Caco-2 (cell line): ENCODE data around the gene STK33. TPM values are rescaled to one million over a fixed set of nuclear protein-coding genes. Genes with fewer than 3 reads are reported as not detected.

Experiments
- BruUV-seq: library from RNA; stranded (reverse); fragments of 400-500 nt; replicated peaks from 2 replicates; lab custom pipeline; 2021; lab: Mats Ljungman, UMichigan
- CTCF ChIA-PET: fragments of 300-600 bp; sonication (Branson Sonifier 250); formaldehyde crosslinking; loops from one replicate; lab custom pipeline; 2022; ENCODE audit warnings: antibody characterized with exemption; lab: Charles Lee
- POLR2A ChIA-PET: fragments of 300-600 bp; sonication (Branson Sonifier 250); formaldehyde crosslinking; loops from one replicate; lab custom pipeline; 2022; ENCODE audit warnings: antibody characterized with exemption; lab: Charles Lee
- DNase-seq, 2 experiments: peaks; one replicate each; pipeline versions ENCODE4 v3.0.0 to v3.0.0-alpha.2; 2020 to 2022
- H3K27me3 ChIP-seq: replicated peaks from 2 replicates; pipeline ENCODE4 v1.6.0; 2011; ENCODE audit warnings: low read length; ENCODE audit not compliant: control insufficient read depth, insufficient read depth
- H3K36me3 ChIP-seq: 2 replicates; pipeline ENCODE4 v1.5.1; 2011; ENCODE audit warnings: low read length; ENCODE audit not compliant: control insufficient read depth, insufficient read depth
- H3K4me1 ChIP-seq: fragments of 250-450 bp; sonication (Bioruptor Pico); 2 replicates; pipeline ENCODE4 v1.5.1; 2020; ENCODE audit warnings: mild to moderate bottlenecking
- H3K4me3 ChIP-seq: 2 replicates; pipeline ENCODE4 v1.5.1; 2011; ENCODE audit warnings: low read depth, mild to moderate bottlenecking, control low read depth, low read length
- H3K9me3 ChIP-seq: fragments of 250-450 bp; sonication (Bioruptor Pico); 2 replicates; pipeline ENCODE4 v1.5.1; 2020; ENCODE audit warnings: mild to moderate bottlenecking, moderate library complexity
- H3K27ac Mint-ChIP-seq: one replicate; pipeline ENCODE4 v1.8.0; 2022; ENCODE audit warnings: mixed read lengths; ENCODE audit not compliant: unreplicated experiment
- H3K27me3 Mint-ChIP-seq: one replicate; pipeline ENCODE4 v1.8.0; 2022; ENCODE audit warnings: mixed read lengths; ENCODE audit not compliant: insufficient read depth, unreplicated experiment
- H3K36me3 Mint-ChIP-seq: one replicate; pipeline ENCODE4 v1.8.0; 2022; ENCODE audit warnings: mild to moderate bottlenecking, mixed read lengths; ENCODE audit not compliant: insufficient read depth, unreplicated experiment
- H3K4me1 Mint-ChIP-seq: one replicate; pipeline ENCODE4 v1.8.0; 2022; ENCODE audit warnings: low read depth, mixed read lengths; ENCODE audit not compliant: unreplicated experiment
- H3K4me3 Mint-ChIP-seq: one replicate; pipeline ENCODE4 v1.8.0; 2022; ENCODE audit warnings: mild to moderate bottlenecking, moderate library complexity, mixed read lengths; ENCODE audit not compliant: unreplicated experiment
- H3K9me3 Mint-ChIP-seq: one replicate; pipeline ENCODE4 v1.8.0; 2022; ENCODE audit warnings: mixed read lengths; ENCODE audit not compliant: unreplicated experiment
- intact Hi-C: fragments of 100-400 bp; cut with micrococcal nuclease; formaldehyde crosslinking; loops from one replicate; pipeline ENCODE4 v1.10.0; 2022; ENCODE audit not compliant: unreplicated experiment
- total RNA-seq: library from RNA; stranded (reverse); gene quantifications from 2 replicates; pipeline ENCODE4 v1.2.3, GENCODE V29; 2022
- TF ChIP-seq, protein P1 (sequence below), 2 experiments: fragments of 200-600 bp in 1 of 2; IDR thresholded peaks; 1 replicate in 1 of 2; 2 replicates in 1 of 2; pipeline versions ENCODE4 v1.5.1 to v1.8.0; 2011 to 2022; ENCODE audit warnings: antibody characterized with exemption in 1 of 2, control low read depth in 1 of 2, inconsistent platforms in 1 of 2, low read depth in 1 of 2, low read length in 1 of 2, mild to moderate bottlenecking in 1 of 2, moderate library complexity in 1 of 2; ENCODE audit not compliant: insufficient read depth in 1 of 2, severe bottlenecking in 1 of 2, unreplicated experiment in 1 of 2

Gene STK33
- total RNA-seq, 1 experiment from 2014 or later = 0.98 TPM

DNA sequence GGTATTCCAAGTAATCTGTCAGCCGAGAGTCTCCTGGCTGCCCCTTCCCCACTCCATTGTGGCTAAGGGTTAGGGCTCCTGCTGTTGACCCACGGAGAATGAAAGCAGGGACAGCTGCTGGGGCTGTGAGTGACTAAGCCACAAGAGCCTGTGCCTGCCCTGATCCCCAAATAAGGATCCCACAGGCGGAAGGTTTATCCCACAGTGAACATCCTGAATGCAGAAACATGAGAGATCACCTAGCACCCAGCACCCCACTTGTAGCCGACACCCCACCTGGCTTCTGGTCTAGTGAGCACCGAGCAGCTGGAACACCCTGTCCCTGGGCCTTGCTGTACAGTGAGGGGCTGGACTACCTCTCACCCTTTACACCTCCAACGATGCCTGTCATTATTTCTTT lies 212.7 kb downstream of the STK33 start:
- H3K4me1 ChIP-seq = peaks cover 4% of the 10 kb centered on the region; the same call in 1 of the 2 replicates
- BruUV-seq = no TSS peak
- Mint-ChIP-seq H3K9me3 (peaks cover 12% of the 10 kb centered on the region), H3K4me3 (no peak overlapping the region), H3K4me1 (peaks cover 10% of the 10 kb centered on the region), H3K27me3 (peaks cover 10% of the 10 kb centered on the region), H3K27ac (no peak overlapping the region), H3K36me3 (no peaks in the 10 kb centered on the region)
- TF ChIP-seq, protein P1, sequence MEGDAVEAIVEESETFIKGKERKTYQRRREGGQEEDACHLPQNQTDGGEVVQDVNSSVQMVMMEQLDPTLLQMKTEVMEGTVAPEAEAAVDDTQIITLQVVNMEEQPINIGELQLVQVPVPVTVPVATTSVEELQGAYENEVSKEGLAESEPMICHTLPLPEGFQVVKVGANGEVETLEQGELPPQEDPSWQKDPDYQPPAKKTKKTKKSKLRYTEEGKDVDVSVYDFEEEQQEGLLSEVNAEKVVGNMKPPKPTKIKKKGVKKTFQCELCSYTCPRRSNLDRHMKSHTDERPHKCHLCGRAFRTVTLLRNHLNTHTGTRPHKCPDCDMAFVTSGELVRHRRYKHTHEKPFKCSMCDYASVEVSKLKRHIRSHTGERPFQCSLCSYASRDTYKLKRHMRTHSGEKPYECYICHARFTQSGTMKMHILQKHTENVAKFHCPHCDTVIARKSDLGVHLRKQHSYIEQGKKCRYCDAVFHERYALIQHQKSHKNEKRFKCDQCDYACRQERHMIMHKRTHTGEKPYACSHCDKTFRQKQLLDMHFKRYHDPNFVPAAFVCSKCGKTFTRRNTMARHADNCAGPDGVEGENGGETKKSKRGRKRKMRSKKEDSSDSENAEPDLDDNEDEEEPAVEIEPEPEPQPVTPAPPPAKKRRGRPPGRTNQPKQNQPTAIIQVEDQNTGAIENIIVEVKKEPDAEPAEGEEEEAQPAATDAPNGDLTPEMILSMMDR (IDR thresholded peaks at IDR 0.05; ENCODE audit: insufficient read depth in 1 of 2, low read depth in 1 of 2, low read length in 1 of 2, severe bottlenecking in 1 of 2, unreplicated experiment in 1 of 2) = no peak
- H3K9me3 ChIP-seq = no peaks in the 10 kb centered on the region
- ChIA-PET CTCF (no interaction called here), POLR2A (no interaction called here)
- no peaks in the 10 kb centered on the region for H3K36me3 ChIP-seq
- intact Hi-C loops = no loop called here
- no peak for DNase-seq
- H3K27me3 ChIP-seq = no peaks in the 10 kb centered on the region
- no peak overlapping the region for H3K4me3 ChIP-seq

GRCh38 chr11:8375932-8376331 lies 218.1 kb downstream of the STK33 start:
- Histone ChIP-seq H3K4me3 (no peak overlapping the region), H3K27me3 (no peaks in the 10 kb centered on the region), H3K36me3 (no peaks in the 10 kb centered on the region), H3K4me1 (no peaks in the 10 kb centered on the region), H3K9me3 (no peaks in the 10 kb centered on the region)
- TF ChIP-seq, protein P1 (IDR thresholded peaks at IDR 0.05; ENCODE audit: insufficient read depth in 1 of 2, low read depth in 1 of 2, low read length in 1 of 2, severe bottlenecking in 1 of 2, unreplicated experiment in 1 of 2) = no peak
- ChIA-PET CTCF (no interaction called here), POLR2A (no interaction called here)
- Mint-ChIP-seq H3K4me1 (no peaks in the 10 kb centered on the region), H3K4me3 (no peak overlapping the region), H3K36me3 (no peaks in the 10 kb centered on the region), H3K27ac (no peak overlapping the region), H3K27me3 (peaks cover 12% of the 10 kb centered on the region), H3K9me3 (no peaks in the 10 kb centered on the region)
- DNase-seq = no peak
- intact Hi-C loops = no loop called here
- BruUV-seq = no TSS peak

GRCh38 chr11:8375460-8375859 lies 218.6 kb downstream of the STK33 start:
- no TSS peak for BruUV-seq
- POLR2A ChIA-PET = no interaction called here
- Mint-ChIP-seq H3K4me1 (no peaks in the 10 kb centered on the region), H3K4me3 (no peak overlapping the region), H3K36me3 (no peaks in the 10 kb centered on the region), H3K27ac (no peak overlapping the region), H3K27me3 (peaks cover 16% of the 10 kb centered on the region), H3K9me3 (no peaks in the 10 kb centered on the region)
- CTCF ChIA-PET = no interaction called here
- H3K4me1 ChIP-seq = no peaks in the 10 kb centered on the region
- no peaks in the 10 kb centered on the region for H3K9me3 ChIP-seq
- TF ChIP-seq, protein P1 (IDR thresholded peaks at IDR 0.05; ENCODE audit: insufficient read depth in 1 of 2, low read depth in 1 of 2, low read length in 1 of 2, severe bottlenecking in 1 of 2, unreplicated experiment in 1 of 2) = no peak
- H3K4me3 ChIP-seq = no peak overlapping the region
- intact Hi-C loops = no loop called here
- no peaks in the 10 kb centered on the region for H3K36me3 ChIP-seq
- DNase-seq = no peak
- no peaks in the 10 kb centered on the region for H3K27me3 ChIP-seq
